Fibroblast of the aortic adventitia (primary cell): Measurements from ENCODE around the gene TSSK2. TPM values are rescaled to one million over a fixed set of nuclear protein-coding genes. Genes with fewer than 3 reads are reported as not detected.
A peak's percentile ranks its signal among the peaks of the same experiment; 100 is the strongest.

ENCODE experiments used
- DNase-seq: peaks from one replicate; pipeline ENCODE4 v3.0.0-alpha.2; 2010; ENCODE audit warnings: low read depth
- H3K4me3 ChIP-seq: 2 replicates; pipeline ENCODE4 v1.5.1; 2011; ENCODE audit warnings: low read depth, mild to moderate bottlenecking, control low read depth, low read length, moderate library complexity
- total RNA-seq: library from RNA; depleted of rRNA; stranded (reverse); fragments of >200 nt; gene quantifications from 2 replicates; pipeline ENCODE4 v1.2.3, GENCODE V29; 2012; ENCODE audit warnings: low replicate concordance
- TF ChIP-seq, protein P1 (sequence below): IDR thresholded peaks from 2 replicates; pipeline ENCODE4 v1.5.1; 2011; ENCODE audit warnings: mild to moderate bottlenecking, low read length, control low read depth, inconsistent platforms; ENCODE audit not compliant: insufficient read depth

The TSSK2 gene
- total RNA-seq, 1 donor: not detected

DNA sequence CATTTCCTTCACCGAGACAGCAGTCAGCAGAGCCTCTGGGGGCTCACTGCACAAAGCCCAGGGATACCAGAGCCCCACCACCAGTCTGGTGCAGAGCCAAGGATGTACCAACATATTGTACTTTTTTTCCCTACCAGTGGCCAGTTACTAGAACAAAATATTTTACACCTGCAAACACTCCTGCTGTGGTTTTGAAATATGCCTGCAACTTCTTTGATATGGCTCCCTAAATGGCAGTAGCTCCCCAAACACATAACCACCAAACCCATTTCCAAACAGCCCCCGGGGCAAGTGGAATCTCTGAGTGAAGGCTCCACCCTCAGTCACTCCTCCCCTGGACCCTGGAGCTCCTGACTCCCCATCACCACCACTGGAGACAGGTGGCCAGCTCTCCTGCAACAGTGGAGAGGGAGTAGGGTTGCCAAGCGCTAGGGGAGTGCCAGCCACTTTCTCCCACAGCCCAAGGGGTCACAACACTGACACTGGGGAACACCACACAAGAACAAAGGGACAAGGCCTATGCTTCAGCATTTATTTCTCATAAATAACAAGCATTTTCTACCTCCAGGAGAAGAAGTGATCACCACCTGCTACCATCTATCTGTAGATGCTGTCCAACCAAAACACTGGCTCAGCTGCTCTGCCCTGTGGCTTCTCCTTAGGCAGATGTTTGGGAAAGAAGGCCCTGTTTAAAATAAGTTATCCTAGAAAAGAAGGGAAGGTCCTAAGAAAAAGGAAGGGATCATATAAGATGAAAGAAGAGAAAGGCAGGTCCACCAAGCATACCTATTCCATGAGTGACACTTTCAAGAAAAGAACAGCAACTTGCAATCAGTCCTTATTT lies 24.0 kb upstream of the TSSK2 start:
- TF ChIP-seq, protein P1, sequence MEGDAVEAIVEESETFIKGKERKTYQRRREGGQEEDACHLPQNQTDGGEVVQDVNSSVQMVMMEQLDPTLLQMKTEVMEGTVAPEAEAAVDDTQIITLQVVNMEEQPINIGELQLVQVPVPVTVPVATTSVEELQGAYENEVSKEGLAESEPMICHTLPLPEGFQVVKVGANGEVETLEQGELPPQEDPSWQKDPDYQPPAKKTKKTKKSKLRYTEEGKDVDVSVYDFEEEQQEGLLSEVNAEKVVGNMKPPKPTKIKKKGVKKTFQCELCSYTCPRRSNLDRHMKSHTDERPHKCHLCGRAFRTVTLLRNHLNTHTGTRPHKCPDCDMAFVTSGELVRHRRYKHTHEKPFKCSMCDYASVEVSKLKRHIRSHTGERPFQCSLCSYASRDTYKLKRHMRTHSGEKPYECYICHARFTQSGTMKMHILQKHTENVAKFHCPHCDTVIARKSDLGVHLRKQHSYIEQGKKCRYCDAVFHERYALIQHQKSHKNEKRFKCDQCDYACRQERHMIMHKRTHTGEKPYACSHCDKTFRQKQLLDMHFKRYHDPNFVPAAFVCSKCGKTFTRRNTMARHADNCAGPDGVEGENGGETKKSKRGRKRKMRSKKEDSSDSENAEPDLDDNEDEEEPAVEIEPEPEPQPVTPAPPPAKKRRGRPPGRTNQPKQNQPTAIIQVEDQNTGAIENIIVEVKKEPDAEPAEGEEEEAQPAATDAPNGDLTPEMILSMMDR: no peak
- DNase-seq: no peak
- no peak overlapping the region for H3K4me3 ChIP-seq

GRCh38 chr22:19107730-19108074 lies 23.4 kb upstream of the TSSK2 start:
- peak; percentile 9 for DNase-seq
- TF ChIP-seq, protein P1: no peak

GRCh38 chr22:19108807-19109197 lies 22.3 kb upstream of the TSSK2 start:
- no peak for DNase-seq
- TF ChIP-seq, protein P1: no peak
- no peak overlapping the region for H3K4me3 ChIP-seq

More at GRCh38 chr22:19107730-19108074, 23.4 kb upstream of the TSSK2 start:
- H3K4me3 ChIP-seq: no peak overlapping the region

DNA sequence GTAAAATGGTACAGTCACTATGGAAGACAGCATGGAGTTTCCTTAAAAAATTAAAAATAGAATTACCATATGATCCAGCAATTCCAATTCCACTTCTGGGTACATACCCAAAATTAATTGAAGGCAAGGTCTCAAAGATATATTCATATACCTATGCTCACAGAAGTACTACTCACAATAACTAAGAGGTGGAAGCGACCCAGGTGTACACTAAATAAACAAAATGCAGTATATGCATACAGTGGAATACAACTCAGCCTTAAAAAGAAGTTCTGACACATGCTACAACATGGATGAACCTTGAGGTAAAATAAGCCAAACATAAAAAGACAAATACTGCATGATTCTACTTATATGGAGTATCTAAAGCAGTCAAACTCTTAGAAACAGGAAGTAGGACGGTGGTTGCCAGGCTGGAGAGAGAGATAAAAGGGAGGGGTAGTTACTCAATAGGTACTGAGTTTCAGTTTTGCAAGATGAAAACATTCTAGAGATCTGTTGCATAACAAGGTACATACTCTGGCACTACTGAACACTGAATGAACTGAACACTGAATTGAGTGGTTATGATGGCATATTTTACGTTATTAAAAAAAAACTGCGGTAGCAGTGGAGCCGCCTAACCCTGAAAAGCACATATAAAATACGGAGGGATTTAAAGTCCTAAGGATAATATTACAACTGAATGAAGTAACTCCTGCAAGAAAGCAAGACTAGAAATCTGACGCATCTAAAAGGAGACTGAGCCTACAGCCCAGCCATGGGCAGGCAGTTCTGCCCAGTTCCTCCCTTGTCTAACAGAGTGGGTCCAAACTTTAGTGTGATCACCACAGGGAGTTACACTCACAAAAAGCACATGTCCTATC lies 21.7 kb upstream of the TSSK2 start:
- TF ChIP-seq, protein P1: no peak
- peak; percentile 83 for DNase-seq
- H3K4me3 ChIP-seq: no peak overlapping the region

GRCh38 chr22:19110064-19110458 lies 21.0 kb upstream of the TSSK2 start:
- TF ChIP-seq, protein P1: no peak
- no peak for DNase-seq
- no peak overlapping the region for H3K4me3 ChIP-seq

- TF ChIP-seq, protein P1: no peak
- DNase-seq: no peak
- no peak overlapping the region for H3K4me3 ChIP-seq
Measured at GRCh38 chr22:19110646-19111045, 20.5 kb upstream of the TSSK2 start.
